BE2C (cell line): ENCODE results near the gene NPSR1.

Source experiments
- DNase-seq: peaks from one replicate; pipeline ENCODE4 v3.0.0-alpha.2; 2020
- H3K27me3 ChIP-seq: fragments of 250-450 bp; sonication (Bioruptor Pico); 2 replicates; pipeline ENCODE4 v1.5.1; 2020; ENCODE audit warnings: mild to moderate bottlenecking
- H3K36me3 ChIP-seq: fragments of 250-450 bp; sonication (Bioruptor Pico); 2 replicates; pipeline ENCODE4 v1.5.1; 2020; ENCODE audit warnings: mild to moderate bottlenecking
- H3K4me1 ChIP-seq: fragments of 250-450 bp; sonication (Bioruptor Pico); 2 replicates; pipeline ENCODE4 v1.5.1; 2020
- H3K4me3 ChIP-seq: 2 replicates; pipeline ENCODE4 v1.5.1; 2011; ENCODE audit warnings: low read depth, low read length
- H3K9me3 ChIP-seq: fragments of 250-450 bp; sonication (Bioruptor Pico); 2 replicates; pipeline ENCODE4 v1.5.1; 2020
- CTCF ChIP-seq: IDR thresholded peaks from 2 replicates; pipeline ENCODE4 v1.5.1; 2012; ENCODE audit warnings: mild to moderate bottlenecking, low read depth, low read length

NPSR1 gene

DNA sequence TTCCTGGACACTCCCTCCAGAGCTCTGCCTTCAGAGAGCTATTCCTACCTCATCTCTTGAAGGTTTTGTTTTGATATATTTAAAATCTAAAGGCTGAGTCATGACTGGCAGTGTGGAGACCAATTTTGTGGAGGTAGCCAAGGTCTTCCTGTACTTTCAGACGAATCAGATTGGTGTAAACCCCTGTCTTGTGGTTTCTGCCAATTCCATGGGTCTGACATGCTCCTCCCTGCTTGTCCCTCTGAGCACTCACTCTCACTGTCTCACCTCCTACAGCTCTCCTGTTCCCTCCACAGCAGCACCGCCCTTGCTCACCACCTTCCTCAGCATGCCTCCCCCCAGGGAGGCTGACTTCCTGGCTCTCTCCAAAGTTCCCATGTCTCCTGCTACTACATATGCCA, 179.8 kb downstream of the NPSR1 start:
- Histone ChIP-seq H3K27me3 (no peaks in the 10 kb centered on the region; the same call in 1 of the 2 replicates), H3K4me1 (no peaks in the 10 kb centered on the region), H3K36me3 (no peaks in the 10 kb centered on the region), H3K4me3 (no peak overlapping the region), H3K9me3 (no peaks in the 10 kb centered on the region)
- no peak for TF ChIP-seq CTCF
- DNase-seq = no peak

- no peaks in the 10 kb centered on the region for H3K4me1 ChIP-seq
- no peaks in the 10 kb centered on the region for H3K9me3 ChIP-seq
- no peaks in the 10 kb centered on the region; the same call in 1 of the 2 replicates for H3K27me3 ChIP-seq
- no peak for DNase-seq
- no peak overlapping the region for H3K4me3 ChIP-seq
- H3K36me3 ChIP-seq = no peaks in the 10 kb centered on the region
- no peak for TF ChIP-seq CTCF
Measured at GRCh38 chr7:34838329-34838728, 180.3 kb downstream of the NPSR1 start.

DNA sequence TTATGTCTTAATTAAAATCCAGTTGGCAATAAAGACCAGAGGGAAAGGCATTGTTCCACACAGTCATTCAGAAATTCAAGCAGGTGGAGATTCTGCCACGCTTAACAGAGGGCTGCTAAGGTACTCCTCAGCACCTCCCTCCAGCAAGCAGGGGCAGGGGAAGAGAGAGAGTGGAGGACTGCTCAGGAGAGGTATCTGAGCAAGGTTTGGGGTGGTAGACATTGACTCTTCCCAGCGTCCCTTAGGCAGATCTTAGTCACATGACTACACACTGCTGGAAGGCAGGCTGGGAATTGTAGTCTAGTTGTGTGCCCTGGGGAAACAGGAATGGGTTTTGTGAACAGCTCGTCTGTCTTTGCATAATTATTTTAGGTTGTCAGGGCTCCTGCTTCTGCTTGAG, 181.6 kb downstream of the NPSR1 start:
- no peak for TF ChIP-seq CTCF
- Histone ChIP-seq H3K27me3 (no peaks in the 10 kb centered on the region; the same call in 1 of the 2 replicates), H3K4me1 (no peaks in the 10 kb centered on the region), H3K9me3 (no peaks in the 10 kb centered on the region), H3K4me3 (no peak overlapping the region), H3K36me3 (no peaks in the 10 kb centered on the region)
- DNase-seq = no peak

DNA sequence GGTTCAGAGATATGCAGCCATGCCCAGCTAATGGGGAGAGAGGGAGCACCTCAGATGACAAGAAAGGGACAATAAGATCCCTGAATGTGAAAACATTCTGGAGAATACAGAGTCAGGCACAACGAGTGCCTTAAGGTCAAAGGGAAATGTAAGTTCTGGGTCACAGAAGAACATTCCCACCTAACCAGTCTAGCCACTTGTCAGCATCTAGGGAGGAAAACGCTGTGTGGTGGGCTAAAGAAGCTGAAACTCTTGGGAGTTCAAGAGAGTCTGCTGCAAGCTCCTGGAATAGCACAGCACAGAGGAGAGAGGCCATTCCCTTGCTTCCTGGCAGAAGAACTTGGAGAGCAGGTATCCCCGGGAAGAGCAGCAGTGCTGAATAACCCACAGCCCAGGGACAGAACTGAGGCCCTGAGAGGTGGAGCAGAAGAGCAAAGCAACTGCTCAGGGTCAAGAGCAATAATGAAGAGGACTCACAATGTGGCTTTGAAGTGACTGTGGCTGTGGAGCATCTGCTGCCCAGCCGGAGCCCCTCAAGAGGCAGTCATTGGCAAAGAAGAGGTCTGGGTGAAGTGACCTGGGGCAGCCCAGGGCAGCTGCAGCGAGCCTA, 182.3 kb downstream of the NPSR1 start:
- no peak for DNase-seq
- TF ChIP-seq CTCF = no peak
- H3K4me3 ChIP-seq = no peak overlapping the region

GRCh38 chr7:34841326-34841725, 183.3 kb downstream of the NPSR1 start:
- Histone ChIP-seq H3K36me3 (no peaks in the 10 kb centered on the region), H3K9me3 (no peaks in the 10 kb centered on the region), H3K4me3 (no peak overlapping the region), H3K27me3 (no peaks in the 10 kb centered on the region; the same call in 1 of the 2 replicates), H3K4me1 (no peaks in the 10 kb centered on the region)
- no peak for DNase-seq
- TF ChIP-seq CTCF = no peak

More for the DNA sequence above, 182.3 kb downstream of the NPSR1 start:
- Histone ChIP-seq H3K36me3 (no peaks in the 10 kb centered on the region), H3K9me3 (no peaks in the 10 kb centered on the region), H3K4me1 (no peaks in the 10 kb centered on the region), H3K27me3 (no peaks in the 10 kb centered on the region; the same call in 1 of the 2 replicates)

GRCh38 chr7:34842782-34843181, 184.8 kb downstream of the NPSR1 start:
- no peak for DNase-seq
- H3K27me3 ChIP-seq = no peaks in the 10 kb centered on the region; the same call in 1 of the 2 replicates
- no peaks in the 10 kb centered on the region for H3K36me3 ChIP-seq
- no peaks in the 10 kb centered on the region for H3K9me3 ChIP-seq
- H3K4me3 ChIP-seq = no peak overlapping the region
- TF ChIP-seq CTCF = no peak
- no peaks in the 10 kb centered on the region for H3K4me1 ChIP-seq
